GM21786 (cell line): ENCODE results near the gene FCN1.

ENCODE experiments used
- ATAC-seq: cut with Tn5 transposase; IDR thresholded peaks from one replicate; pipeline ENCODE4 v1.9.1; 2021; ENCODE audit not compliant: unreplicated experiment

Gene FCN1

DNA sequence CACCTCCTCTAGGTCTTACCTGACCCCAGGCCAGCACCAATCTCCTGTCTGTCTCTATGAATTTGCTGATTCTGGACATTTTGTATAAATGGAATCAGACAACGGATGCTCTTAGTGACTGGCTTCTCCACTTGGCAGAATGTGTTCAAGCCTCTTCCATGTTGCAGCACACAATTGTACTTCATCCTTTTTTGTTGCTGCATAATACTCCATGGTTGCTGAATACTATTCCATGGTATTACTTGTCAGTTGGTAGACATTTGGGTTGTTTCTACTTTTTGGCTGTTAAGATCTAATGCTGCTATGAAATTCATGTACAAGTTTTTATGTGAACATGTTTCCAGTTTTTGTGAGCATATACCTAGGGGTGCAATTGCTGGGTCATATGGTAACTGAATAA is 34.3 kb upstream of the FCN1 start:
- no peak for ATAC-seq

DNA sequence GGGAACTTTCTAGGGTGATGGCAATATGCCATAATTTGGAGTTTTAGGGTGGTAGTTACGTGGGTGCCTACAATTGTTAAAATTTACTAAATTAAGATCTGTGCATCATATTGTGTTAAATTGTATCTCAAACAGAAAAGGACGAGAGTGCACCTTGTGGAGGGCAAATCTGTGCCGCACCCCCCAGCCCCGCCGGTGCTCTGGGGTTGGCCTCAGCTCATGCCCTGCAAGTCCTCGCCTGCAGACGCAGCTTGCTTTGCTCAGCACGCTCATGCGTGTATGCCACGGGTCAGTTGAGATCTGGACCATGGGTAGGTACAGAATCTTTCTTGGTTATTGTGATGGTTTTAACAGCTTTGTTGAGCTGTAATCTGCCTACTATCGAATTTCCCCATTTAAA is 33.7 kb upstream of the FCN1 start:
- ATAC-seq = no peak

DNA sequence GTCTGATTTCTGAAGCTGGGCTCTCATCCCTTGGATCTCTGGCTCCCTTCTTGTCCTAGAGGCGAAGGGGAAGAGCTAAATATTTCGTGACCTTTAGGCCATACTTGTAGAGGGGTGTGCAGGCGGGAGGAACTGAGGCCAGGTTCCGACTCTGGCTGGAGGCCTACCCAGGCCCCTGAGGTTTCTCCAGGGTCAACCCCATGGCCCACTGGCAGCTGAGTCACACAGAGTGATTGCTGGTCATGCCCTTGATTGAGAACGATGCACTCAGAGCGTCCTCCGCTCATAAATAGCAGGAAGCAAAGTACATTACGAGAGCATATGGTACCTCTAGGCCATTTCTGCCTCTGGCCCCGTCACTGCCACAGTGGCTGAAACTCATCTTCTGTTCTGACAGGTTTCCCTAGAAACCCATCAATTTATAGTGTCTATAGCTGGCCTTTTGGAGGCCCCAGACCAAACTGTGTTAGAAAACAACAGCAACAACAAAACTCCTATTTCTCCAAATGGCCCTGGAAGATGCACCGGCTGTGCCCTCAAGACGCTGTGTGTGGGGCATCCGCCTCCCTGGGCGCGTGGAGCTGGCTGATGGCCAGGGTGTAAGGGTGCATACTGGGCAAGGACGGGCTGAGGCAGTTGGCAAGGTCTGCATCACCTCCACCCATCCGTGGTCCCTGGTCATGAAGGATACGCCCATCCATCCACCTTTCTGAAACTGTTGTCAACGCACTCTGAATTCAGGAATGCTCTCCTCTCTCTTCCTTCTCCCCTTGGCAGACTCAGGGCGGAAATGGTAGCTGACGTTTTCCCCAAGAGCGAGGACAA is 32.9 kb upstream of the FCN1 start:
- ATAC-seq = no peak

- ATAC-seq = no peak
Measured at GRCh38 chr9:134949681-134950385, 32.1 kb upstream of the FCN1 start.

DNA sequence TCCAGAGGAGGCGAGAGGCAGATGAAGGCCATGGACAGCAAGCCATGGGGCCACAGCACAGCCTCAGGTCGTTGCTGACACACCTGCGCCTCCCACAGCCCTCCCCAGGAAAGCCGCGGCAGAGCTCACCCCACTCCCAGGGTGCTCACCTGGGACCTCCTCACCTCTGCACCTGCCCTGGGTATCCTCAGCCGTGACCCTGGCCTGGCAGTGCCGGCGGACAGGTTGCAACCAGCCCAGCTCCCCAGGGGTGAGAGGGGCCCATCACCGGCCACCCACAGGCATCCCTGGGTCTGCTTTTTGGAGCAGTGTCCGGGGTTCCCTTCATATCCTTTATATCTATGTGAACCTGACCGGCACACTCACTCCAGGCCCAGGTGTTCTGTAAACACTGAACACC is 30.4 kb upstream of the FCN1 start:
- ATAC-seq = no peak

DNA sequence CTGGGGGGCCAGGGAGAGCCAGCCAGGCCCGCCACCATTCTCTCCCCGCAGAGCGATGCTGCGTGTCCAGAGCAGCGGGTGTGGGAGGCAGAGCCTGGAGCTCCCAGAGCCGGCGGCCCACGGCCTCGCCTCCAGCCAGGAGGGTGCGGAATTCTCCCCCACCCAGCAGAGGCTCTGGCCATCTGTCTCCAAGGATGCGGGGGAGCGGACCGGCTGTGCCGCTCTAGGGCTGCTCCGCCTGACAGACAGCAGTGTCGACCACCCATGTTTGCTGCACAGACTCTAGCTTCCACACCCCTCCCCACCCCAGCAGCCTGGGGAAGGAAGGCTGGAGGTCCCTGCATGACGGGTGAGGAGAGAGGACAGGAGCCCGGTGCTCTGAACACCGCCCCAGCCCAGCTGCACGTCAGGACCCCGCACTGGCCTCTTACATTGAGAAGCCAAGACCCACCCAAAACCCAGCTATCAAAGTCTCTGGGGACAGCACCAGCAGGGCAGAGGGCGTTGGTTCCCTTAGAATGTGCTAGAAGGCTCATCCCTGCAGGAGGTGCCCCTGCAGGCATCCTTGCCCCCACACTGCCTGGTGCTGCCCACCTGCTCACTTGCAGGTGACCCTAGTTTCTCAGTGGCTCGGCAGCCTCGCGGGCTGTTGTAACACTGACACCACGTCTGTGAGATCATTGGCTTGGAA is 29.7 kb upstream of the FCN1 start:
- ATAC-seq = no peak

GRCh38 chr9:134946663-134947062 is 29.0 kb upstream of the FCN1 start:
- ATAC-seq = no peak

DNA sequence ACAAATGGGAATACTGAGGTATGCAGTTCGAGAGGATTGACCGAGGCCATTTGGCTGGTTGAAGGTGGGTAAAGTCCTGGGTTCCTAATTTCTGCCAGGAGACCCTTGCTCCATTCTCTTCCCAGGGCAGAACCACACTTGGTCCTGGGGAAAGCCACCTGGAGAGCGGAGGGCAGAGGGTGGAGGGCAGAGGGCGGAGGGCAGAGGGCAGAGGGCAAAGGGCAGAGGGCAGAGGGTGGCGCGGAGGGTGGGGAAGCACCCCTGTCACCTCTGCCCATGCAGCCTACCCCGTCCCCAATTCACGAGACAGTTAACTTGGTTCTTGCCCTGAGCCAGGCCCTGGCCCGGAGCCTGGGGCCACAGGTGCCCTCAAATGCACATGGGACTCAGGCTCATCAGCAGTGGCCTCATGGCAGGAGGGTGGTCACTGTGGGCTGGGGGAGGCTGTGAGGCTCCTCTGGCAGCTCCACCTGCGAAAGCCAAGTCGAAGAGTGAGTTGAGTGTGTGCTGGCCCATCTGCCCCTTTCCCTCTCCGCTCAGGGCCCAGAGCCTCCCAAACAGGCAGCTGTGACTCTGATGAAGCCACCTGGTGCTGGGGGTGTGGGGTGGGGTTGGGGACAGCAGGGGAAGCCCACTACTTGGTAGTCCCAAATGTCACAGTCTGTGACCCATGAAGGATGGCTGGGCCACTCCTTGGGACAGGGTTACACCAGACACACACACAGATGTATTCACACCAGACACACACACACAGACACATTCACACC is 28.0 kb upstream of the FCN1 start:
- ATAC-seq = no peak

DNA sequence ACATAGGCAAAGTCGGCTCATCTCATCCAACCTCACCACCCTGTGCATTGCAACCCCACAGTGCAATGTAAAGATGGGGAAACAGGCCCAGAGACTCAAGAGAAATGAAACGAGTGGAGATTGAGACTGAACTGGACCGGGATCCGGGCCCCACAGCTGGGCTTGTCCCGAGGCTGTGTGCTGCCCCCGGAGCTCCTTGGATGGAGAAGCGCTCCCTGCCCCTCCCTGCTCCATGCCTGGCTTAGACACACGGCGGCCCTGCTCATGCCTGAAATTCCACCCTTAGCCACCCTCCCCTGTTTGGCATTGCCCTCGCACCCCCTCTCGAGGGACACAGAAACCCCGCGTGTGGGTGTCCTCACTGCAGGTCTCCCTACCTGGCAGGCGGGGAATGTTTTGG is 27.2 kb upstream of the FCN1 start:
- ATAC-seq = no peak

DNA sequence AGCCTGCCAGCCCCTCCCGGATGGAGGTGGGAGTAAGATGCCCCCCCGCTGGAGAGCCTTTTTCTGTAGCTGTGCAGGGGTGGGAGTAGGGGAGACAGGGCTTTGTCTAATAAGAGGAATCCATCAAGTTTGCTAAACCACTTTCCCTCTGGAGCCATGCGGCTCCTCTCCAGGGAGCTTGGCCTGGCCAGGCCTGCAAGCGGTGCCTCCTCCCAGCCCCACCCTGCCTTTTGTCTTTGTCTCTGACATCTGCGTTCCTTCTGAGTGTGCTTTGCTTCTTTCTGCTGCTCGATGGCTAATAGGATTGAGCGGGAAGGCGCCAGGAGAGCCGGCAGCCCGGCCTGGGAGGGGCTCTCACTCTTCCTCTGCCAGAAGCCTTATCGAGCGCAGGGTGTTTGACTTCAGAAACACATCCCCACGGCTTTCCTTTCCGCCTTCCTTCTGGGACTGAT is 26.7 kb upstream of the FCN1 start:
- ATAC-seq = no peak

DNA sequence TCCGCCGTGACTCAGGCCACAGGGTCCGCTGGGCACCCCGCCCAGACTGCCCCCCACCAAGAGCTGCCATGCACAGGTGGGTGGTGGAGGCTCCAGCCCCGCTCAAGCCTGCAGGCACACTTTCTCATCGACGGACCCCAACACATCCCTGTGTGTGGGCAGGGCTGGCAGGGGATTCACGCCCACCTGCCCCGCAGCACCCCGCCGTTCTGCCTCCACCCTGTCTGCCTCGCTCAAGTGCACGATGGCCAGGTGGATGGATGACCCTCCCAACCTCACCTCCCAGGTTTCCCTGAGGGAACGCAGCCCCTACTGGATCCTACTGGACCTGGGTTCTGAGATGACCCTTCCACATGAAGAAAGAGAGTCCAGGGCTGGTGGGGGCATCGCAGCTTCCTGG is 26.1 kb upstream of the FCN1 start:
- no peak for ATAC-seq

- ATAC-seq = no peak
Measured at GRCh38 chr9:134943411-134943810, 25.7 kb upstream of the FCN1 start.

DNA sequence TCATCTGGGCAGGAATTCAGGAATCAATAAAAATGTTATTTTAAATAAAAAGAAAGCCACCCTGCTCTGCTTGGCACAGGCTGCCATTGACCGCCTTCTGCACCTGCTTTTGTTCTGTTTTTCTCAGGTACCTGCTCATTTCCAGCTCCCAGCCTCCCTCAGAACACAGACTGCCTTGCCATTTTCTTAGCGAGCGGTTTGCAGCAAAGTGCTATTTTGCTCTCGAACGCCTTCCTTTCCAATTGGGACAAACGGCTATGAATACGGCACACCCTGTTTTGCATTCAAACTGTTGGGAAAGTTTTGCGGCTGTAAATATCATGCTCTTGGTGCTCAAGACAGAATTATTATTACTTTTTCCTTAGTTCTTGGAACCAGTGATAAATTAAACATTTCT is 25.1 kb upstream of the FCN1 start:
- no peak for ATAC-seq

GRCh38 chr9:134942011-134942787 is 24.5 kb upstream of the FCN1 start:
- ATAC-seq = no peak

GRCh38 chr9:134940236-134941208 is 22.8 kb upstream of the FCN1 start:
- no peak for ATAC-seq

- no peak for ATAC-seq
Measured at GRCh38 chr9:134939836-134940235, 22.1 kb upstream of the FCN1 start.

DNA sequence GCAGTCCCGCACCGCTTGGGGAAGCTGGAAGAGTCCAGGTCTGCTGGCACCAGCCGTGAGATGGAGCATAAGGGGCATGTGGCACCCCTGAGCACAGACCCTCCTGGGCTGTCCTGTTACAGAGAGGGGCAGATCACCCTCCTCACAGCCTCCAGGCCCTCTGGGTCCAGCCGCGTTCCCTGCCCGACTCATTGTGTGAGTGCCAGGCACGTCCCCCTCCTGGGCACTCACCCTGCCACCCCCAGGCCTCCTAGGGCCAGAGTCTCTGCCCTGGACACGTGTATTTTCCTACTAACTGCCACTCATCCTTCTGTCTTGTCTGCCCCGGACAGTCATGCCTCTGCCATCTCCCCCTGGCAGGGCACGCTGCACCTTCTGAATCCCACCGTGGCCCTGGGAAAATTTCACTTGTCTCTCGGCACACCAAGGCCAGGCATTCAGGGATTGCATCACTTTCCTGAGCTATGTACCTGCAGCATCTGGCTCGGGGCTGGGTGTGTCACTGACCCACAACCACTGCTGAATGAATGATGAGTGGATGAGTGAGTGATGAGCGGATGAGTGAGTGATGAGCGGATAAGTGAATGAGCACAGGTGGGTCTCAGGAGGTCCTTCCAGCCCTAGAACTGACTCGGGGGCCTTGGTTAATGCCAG is 21.5 kb upstream of the FCN1 start:
- ATAC-seq = no peak

GRCh38 chr9:134938346-134939079 is 20.8 kb upstream of the FCN1 start:
- ATAC-seq = no peak
